ENCODE measurements around the gene ZNF554.

Gene ZNF554

DNA sequence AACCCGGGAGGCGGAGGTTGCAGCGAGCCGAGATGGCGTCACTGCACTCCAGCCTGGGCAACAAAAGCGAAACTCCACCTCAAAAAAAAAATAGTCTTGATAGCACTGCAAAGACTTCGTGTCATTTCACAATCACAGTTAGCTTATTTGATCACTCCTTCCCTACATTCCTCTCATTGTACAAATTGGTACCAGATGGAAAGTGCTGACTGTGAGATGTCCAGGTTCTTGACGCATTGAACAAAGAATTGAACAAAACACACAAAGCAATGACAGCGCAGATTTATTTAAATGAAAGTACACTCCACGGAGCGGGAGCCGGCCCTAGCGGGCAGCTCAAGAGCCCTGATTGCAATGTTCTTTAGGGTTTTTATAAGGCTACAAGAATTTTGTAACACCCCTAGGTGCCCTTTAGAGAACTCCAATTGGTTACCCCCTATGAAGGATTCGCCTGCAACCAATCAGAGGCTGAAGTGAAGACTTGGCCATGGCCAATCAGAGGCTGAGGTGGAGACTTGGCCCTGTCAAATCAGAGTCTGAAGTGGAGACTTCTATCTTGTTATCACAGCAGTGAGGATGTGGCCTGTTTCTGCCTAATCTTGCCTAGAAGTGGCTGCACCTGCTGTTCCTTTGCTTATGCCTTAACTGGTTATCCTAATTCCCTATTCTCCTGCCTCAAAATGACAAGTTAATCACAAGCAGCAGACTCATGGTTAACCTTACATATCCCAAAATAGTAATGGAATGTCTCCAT is 64.2 kb downstream of the ZNF554 start:
- TF ChIP-seq ZNF274 (IDR thresholded peaks at IDR 0.05; ENCODE audit: low read depth, low read length) (no peak), SUZ12 (IDR thresholded peaks at IDR 0.05; ENCODE audit: extremely low read depth, insufficient read depth, insufficient read length) (no peak), YY1 (IDR thresholded peaks at IDR 0.05; ENCODE audit: insufficient read depth, insufficient read length) (no peak)
- Histone ChIP-seq H3K27me3 (ENCODE audit: insufficient read depth, insufficient read length) (no peaks in the 10 kb centered on the region), H3K4me3 (ENCODE audit: insufficient read length, low read depth) (no peak overlapping the region), H3K9me3 (ENCODE audit: insufficient read depth, low read length) (peaks cover 14% of the 10 kb centered on the region), H3K36me3 (ENCODE audit: insufficient read depth, insufficient read length, low read length) (no peaks in the 10 kb centered on the region), H3K9ac (ENCODE audit: insufficient read length, low read depth) (no peak overlapping the region), H3K4me1 (ENCODE audit: insufficient read depth, insufficient read length) (no peaks in the 10 kb centered on the region)
- DNase-seq (ENCODE audit: low read depth, low spot score): no peak

DNA sequence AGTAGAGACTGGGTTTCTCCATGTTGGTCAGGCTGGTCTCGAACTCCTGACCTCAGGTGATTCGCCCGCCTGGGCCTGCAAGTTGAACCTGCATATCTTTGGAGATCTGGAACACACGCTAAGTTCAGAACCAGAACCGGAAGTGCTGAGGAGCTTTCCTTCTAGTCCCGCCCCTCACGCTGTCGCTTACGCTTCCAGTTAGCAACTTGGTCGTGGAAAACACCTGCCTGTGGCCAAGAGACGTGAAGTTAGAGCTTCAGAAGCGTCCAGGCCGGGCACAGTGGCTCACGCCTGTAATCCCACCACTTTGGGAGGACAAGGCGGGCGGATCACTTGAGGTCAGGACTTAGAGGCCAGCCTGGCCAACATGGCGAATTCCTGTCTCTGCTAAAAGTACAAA is 66.1 kb downstream of the ZNF554 start:
- H3K4me3 ChIP-seq (ENCODE audit: insufficient read length, low read depth): no peak overlapping the region
- no peak overlapping the region for H3K9ac ChIP-seq (ENCODE audit: insufficient read length, low read depth)
- DNase-seq (ENCODE audit: low read depth, low spot score): no peak
- no peaks in the 10 kb centered on the region for H3K36me3 ChIP-seq (ENCODE audit: insufficient read depth, insufficient read length, low read length)
- peaks cover 5% of the 10 kb centered on the region; the same call in 1 of the 2 replicates for H3K9me3 ChIP-seq (ENCODE audit: insufficient read depth, low read length)
- H3K4me1 ChIP-seq (ENCODE audit: insufficient read depth, insufficient read length): no peaks in the 10 kb centered on the region
- H3K27me3 ChIP-seq (ENCODE audit: insufficient read depth, insufficient read length): no peaks in the 10 kb centered on the region
- no peak for TF ChIP-seq ZNF274 (IDR thresholded peaks at IDR 0.05; ENCODE audit: low read depth, low read length)
- TF ChIP-seq SUZ12 (IDR thresholded peaks at IDR 0.05; ENCODE audit: extremely low read depth, insufficient read depth, insufficient read length): no peak
- TF ChIP-seq YY1 (IDR thresholded peaks at IDR 0.05; ENCODE audit: insufficient read depth, insufficient read length): no peak

Data from NT2/D1 (cell line).